HEK293T (cell line): Measurements from ENCODE around the gene CTDP1.

ENCODE experiments used
- ARNT ChIP-seq: fragments of 450-650 bp; IDR thresholded peaks from 2 replicates; pipeline ENCODE4 v1.6.1; 2017; ENCODE audit warnings: mild to moderate bottlenecking
- ELF4 ChIP-seq: fragments of 450-650 bp; IDR thresholded peaks from 2 replicates; pipeline ENCODE4 v1.6.1; 2017; ENCODE audit warnings: antibody characterized with exemption
- FOXA1 ChIP-seq: fragments of 450-650 bp; IDR thresholded peaks from 2 replicates; pipeline ENCODE4 v1.6.1; 2016; ENCODE audit warnings: mild to moderate bottlenecking
- FOXK2 ChIP-seq: fragments of 450-650 bp; IDR thresholded peaks from 2 replicates; pipeline ENCODE4 v1.6.1; 2016; ENCODE audit warnings: mild to moderate bottlenecking
- SP1 ChIP-seq: fragments of 450-650 bp; IDR thresholded peaks from 2 replicates; pipeline ENCODE4 v1.6.1; 2017
- SUZ12 ChIP-seq: fragments of 450-650 bp; IDR thresholded peaks from 2 replicates; pipeline ENCODE4 v1.6.1; 2016; ENCODE audit warnings: mild to moderate bottlenecking

DNA sequence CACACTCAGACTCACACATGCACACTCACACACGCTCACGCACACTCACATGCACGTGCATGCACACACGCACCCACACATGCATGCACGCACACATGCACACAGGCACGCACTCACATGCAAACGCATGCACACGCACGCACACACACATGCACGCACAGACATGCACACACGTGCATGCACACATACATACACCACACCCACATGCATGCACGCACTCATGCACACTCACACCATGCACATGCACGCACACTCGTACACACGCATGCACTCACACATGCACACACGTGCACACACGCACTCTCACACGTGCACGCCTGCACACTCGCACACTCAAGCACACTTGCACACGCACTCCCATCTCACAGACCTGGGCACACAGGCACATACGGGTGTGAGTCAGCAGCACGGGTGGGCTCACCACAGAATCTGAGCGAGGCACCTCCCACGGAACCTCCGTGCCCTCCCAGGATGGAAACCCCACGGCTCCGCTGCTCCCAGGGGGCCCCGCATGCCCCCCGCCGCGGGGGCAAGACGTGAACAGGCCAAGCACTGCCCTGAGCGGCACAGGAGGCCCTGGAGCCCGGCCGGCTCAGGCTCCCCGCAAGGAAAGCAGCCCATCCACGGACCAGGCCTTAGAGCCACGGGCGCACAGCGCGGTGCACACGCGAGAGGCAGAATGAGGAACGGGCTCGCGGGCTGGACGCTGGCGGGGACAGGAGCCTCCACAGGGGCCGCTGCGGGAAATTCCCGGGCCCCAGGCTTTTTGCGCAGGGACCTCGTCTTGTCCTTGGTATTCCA is 109.7 kb downstream of the CTDP1 start:
- TF ChIP-seq FOXA1 (no peak), SP1 (no peak), ARNT (no peak), FOXK2 (no peak), ELF4 (no peak), SUZ12 (no peak)
